HL-60 (cell line): ENCODE data around the gene C14orf132.

ENCODE experiments used
- DNase-seq, 2 experiments: peaks; one replicate each; pipeline ENCODE4 v3.0.0-alpha.2; 2010 to 2020; ENCODE audit warnings: low read depth in 1 of 2, low spot score in 1 of 2
- H3K27ac ChIP-seq: fragments of 250-450 bp; sonication (Bioruptor Pico); replicated peaks from 2 replicates; pipeline ENCODE4 v1.5.1; 2020; ENCODE audit warnings: mild to moderate bottlenecking, moderate library complexity
- H3K27me3 ChIP-seq: fragments of 250-450 bp; sonication (Bioruptor Pico); 2 replicates; pipeline ENCODE4 v1.5.1; 2021; ENCODE audit warnings: mild to moderate bottlenecking, moderate library complexity; ENCODE audit not compliant: insufficient read depth, poor library complexity, severe bottlenecking
- H3K4me3 ChIP-seq: replicated peaks from 2 replicates; pipeline ENCODE4 v1.5.1; 2011; ENCODE audit warnings: mild to moderate bottlenecking, control low read depth, low read length; ENCODE audit not compliant: insufficient read depth
- GABPA ChIP-seq: IDR thresholded peaks from 2 replicates; pipeline ENCODE4 v1.6.1; 2012; ENCODE audit warnings: low read depth
- POLR2AphosphoS5 ChIP-seq: IDR thresholded peaks from 2 replicates; pipeline ENCODE4 v1.6.1; 2012; ENCODE audit warnings: low read depth
- REST ChIP-seq: IDR thresholded peaks from 2 replicates; pipeline ENCODE4 v1.6.1; 2012; ENCODE audit warnings: low read depth; ENCODE audit not compliant: insufficient replicate concordance
- SPI1 ChIP-seq: IDR thresholded peaks from 2 replicates; pipeline ENCODE4 v1.6.1; 2012; ENCODE audit warnings: low read depth, mild to moderate bottlenecking, borderline replicate concordance
- TF ChIP-seq, protein P1 (sequence below): IDR thresholded peaks from one replicate; pipeline ENCODE4 v1.5.1; 2011; ENCODE audit warnings: low read length, control low read depth, inconsistent platforms; ENCODE audit not compliant: insufficient read depth

Gene C14orf132

DNA sequence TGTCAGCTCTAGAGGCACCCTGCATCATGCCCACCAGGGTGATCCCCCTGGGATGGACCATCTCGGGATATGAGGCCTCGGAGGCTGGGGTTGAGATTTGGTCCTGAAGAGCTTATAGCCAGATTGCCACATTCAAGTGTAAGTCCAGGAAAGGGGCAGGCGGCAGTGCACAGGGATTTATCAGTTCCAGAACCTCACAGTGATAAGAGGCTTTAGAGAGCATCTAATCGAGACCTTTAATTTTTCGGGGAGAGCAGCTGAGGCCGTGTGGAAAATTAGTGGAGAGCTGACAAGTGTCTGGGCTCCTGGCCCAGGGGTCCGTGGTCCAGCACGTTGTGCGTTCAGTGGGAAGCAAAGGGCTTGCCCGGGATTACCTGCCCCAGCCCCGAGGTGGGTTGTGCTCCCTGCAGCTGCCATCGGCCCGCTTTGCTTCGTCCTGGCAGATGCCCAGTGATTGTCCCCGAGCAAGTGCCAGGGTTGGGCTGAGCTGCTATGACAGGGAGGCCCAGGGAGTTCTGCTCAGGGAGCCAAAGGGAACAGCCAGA lies 52.1 kb downstream of the C14orf132 start:
- DNase-seq = no peak
- H3K27ac ChIP-seq = no peak overlapping the region
- H3K4me3 ChIP-seq = no peak overlapping the region
- TF ChIP-seq, protein P1, sequence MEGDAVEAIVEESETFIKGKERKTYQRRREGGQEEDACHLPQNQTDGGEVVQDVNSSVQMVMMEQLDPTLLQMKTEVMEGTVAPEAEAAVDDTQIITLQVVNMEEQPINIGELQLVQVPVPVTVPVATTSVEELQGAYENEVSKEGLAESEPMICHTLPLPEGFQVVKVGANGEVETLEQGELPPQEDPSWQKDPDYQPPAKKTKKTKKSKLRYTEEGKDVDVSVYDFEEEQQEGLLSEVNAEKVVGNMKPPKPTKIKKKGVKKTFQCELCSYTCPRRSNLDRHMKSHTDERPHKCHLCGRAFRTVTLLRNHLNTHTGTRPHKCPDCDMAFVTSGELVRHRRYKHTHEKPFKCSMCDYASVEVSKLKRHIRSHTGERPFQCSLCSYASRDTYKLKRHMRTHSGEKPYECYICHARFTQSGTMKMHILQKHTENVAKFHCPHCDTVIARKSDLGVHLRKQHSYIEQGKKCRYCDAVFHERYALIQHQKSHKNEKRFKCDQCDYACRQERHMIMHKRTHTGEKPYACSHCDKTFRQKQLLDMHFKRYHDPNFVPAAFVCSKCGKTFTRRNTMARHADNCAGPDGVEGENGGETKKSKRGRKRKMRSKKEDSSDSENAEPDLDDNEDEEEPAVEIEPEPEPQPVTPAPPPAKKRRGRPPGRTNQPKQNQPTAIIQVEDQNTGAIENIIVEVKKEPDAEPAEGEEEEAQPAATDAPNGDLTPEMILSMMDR = no peak
- no peaks in the 10 kb centered on the region for H3K27me3 ChIP-seq

- TF ChIP-seq REST (no peak), GABPA (no peak), SPI1 (no peak), POLR2AphosphoS5 (no peak)
- TF ChIP-seq, protein P1 = no peak
- no peaks in the 10 kb centered on the region for H3K27me3 ChIP-seq
- no peak for DNase-seq
- H3K4me3 ChIP-seq = no peak overlapping the region
- no peak overlapping the region for H3K27ac ChIP-seq
Measured at GRCh38 chr14:96091941-96092411, 52.8 kb downstream of the C14orf132 start.

- no peak overlapping the region for H3K27ac ChIP-seq
- no peaks in the 10 kb centered on the region for H3K27me3 ChIP-seq
- no peak for TF ChIP-seq POLR2AphosphoS5
- TF ChIP-seq REST = no peak
- TF ChIP-seq SPI1 = no peak
- TF ChIP-seq, protein P1 = no peak
- TF ChIP-seq GABPA = no peak
- no peak overlapping the region for H3K4me3 ChIP-seq
- DNase-seq = no peak
Measured at GRCh38 chr14:96092936-96093335, 53.8 kb downstream of the C14orf132 start.

DNA sequence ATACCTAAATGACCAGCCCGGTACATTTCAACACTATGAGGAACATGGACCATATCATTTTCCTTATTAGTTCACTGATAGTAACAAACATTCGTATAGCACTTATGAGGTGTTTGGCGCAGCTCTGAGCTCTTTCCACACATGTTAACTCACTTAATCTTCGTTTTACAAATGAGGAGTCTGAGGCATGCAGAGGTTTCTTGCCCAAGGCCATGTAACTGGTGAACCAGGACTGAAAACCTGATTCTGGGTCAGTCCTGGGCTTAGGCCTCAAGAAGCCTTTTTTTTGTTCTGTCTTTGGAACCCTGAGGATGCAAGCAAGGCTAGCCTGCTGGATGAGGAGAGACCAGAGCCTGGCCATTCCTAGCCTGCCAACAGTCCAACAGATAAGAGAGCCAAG lies 55.0 kb downstream of the C14orf132 start:
- TF ChIP-seq POLR2AphosphoS5 (no peak), SPI1 (no peak), GABPA (no peak), REST (no peak)
- TF ChIP-seq, protein P1 = no peak
- DNase-seq = no peak
- Histone ChIP-seq H3K4me3 (no peak overlapping the region), H3K27me3 (no peaks in the 10 kb centered on the region), H3K27ac (no peak overlapping the region)
